HepG2 (cell line): ENCODE data around the gene MINDY2. TPM values are rescaled to one million over a fixed set of nuclear protein-coding genes. Genes with fewer than 3 reads are reported as not detected.

ENCODE experiments used
- ZNF678 ChIP-seq: sonication (generic); formaldehyde crosslinking; IDR thresholded peaks from 2 replicates; pipeline ENCODE4 v1.4.0; 2020; ENCODE audit warnings: mild to moderate bottlenecking, missing genetic modification reagents
- ZSCAN30 ChIP-seq: sonication (generic); formaldehyde crosslinking; IDR thresholded peaks from 2 replicates; pipeline ENCODE4 v1.5.0; 2020; ENCODE audit warnings: mild to moderate bottlenecking, missing genetic modification reagents
- polyA plus RNA-seq, 8 experiments: library from polyadenylated mRNA; depleted of rRNA in 3 of 8; stranded (reverse) in 7 of 8; unstranded in 1 of 8; fragments of >200 nt; fragmentation: Illumina TruSeq in 4 of 8; extraction: Trizol in 4 of 8; gene quantifications; 2 replicates each; pipeline versions ENCODE4 v1.2.1 to v1.2.3, GENCODE V29; 2011 to 2016; ENCODE audit warnings: low read depth in 4 of 8, missing spikeins in 1 of 8, mixed read lengths in 1 of 8; ENCODE audit not compliant: insufficient read depth in 1 of 8
- total RNA-seq, 5 experiments: library from RNA; depleted of rRNA; stranded (reverse); fragments of >200 nt; fragmentation: Illumina TruSeq; extraction: Trizol; gene quantifications; 2 replicates each; pipeline ENCODE4 v1.2.3, GENCODE V29; 2016; ENCODE audit warnings: low read depth in 1 of 5
- TF ChIP-seq, protein P1 (sequence below): sonication (generic); formaldehyde crosslinking; IDR thresholded peaks from 2 replicates; pipeline ENCODE4 v1.8.0; 2022; ENCODE audit warnings: mild to moderate bottlenecking, missing genetic modification reagents, borderline replicate concordance
- TF ChIP-seq, protein P2 (sequence below): IDR thresholded peaks from 2 replicates; pipeline ENCODE4 v1.6.1; 2016; ENCODE audit warnings: low read depth, missing genetic modification reagents, missing compliant biosample characterization
- TF ChIP-seq, protein P3 (sequence below): sonication (generic); formaldehyde crosslinking; conservative IDR thresholded peaks from 2 replicates; pipeline ENCODE4 v1.8.1; 2023; ENCODE audit warnings: missing genetic modification reagents

Gene MINDY2
- total and polyA plus RNA-seq, 2 of the 13 experiments (the other 11 are each of a cell fraction or from before 2014, with no cell fraction given) = 7.2 to 12.6 TPM

DNA sequence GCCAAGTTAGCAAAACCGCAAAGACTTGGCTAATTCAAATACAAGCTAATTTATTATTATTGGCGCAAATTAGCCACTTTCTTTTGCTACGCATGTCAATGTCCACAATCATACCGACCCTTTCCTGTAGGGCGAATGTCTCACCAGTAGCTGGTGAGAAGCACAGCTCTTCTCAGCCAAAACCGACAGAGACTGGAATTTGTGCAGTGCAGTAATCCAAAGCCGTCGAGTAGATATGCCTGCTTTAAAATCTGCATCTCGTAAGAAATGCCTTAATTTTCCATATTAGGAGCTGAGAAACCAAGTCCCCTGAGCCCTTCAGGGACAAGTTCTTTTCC lies 614 bp upstream of the MINDY2 start (continued):
- TF ChIP-seq, protein P1, sequence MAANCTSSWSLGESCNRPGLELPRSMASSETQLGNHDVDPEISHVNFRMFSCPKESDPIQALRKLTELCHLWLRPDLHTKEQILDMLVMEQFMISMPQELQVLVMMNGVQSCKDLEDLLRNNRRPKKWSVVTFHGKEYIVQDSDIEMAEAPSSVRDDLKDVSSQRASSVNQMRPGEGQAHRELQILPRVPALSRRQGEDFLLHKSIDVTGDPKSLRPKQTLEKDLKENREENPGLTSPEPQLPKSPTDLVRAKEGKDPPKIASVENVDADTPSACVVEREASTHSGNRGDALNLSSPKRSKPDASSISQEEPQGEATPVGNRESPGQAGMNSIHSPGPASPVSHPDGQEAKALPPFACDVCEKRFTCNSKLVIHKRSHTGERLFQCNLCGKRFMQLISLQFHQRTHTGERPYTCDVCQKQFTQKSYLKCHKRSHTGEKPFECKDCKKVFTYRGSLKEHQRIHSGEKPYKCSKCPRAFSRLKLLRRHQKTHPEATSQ (CRISPR knock-in tag) = no peak
- TF ChIP-seq, protein P2, sequence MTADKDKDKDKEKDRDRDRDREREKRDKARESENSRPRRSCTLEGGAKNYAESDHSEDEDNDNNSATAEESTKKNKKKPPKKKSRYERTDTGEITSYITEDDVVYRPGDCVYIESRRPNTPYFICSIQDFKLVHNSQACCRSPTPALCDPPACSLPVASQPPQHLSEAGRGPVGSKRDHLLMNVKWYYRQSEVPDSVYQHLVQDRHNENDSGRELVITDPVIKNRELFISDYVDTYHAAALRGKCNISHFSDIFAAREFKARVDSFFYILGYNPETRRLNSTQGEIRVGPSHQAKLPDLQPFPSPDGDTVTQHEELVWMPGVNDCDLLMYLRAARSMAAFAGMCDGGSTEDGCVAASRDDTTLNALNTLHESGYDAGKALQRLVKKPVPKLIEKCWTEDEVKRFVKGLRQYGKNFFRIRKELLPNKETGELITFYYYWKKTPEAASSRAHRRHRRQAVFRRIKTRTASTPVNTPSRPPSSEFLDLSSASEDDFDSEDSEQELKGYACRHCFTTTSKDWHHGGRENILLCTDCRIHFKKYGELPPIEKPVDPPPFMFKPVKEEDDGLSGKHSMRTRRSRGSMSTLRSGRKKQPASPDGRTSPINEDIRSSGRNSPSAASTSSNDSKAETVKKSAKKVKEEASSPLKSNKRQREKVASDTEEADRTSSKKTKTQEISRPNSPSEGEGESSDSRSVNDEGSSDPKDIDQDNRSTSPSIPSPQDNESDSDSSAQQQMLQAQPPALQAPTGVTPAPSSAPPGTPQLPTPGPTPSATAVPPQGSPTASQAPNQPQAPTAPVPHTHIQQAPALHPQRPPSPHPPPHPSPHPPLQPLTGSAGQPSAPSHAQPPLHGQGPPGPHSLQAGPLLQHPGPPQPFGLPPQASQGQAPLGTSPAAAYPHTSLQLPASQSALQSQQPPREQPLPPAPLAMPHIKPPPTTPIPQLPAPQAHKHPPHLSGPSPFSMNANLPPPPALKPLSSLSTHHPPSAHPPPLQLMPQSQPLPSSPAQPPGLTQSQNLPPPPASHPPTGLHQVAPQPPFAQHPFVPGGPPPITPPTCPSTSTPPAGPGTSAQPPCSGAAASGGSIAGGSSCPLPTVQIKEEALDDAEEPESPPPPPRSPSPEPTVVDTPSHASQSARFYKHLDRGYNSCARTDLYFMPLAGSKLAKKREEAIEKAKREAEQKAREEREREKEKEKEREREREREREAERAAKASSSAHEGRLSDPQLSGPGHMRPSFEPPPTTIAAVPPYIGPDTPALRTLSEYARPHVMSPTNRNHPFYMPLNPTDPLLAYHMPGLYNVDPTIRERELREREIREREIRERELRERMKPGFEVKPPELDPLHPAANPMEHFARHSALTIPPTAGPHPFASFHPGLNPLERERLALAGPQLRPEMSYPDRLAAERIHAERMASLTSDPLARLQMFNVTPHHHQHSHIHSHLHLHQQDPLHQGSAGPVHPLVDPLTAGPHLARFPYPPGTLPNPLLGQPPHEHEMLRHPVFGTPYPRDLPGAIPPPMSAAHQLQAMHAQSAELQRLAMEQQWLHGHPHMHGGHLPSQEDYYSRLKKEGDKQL (CRISPR knock-in tag) = no peak
- TF ChIP-seq ZNF678 (CRISPR knock-in tag) (no peak), ZSCAN30 (CRISPR knock-in tag) (no peak)
- TF ChIP-seq, protein P3, sequence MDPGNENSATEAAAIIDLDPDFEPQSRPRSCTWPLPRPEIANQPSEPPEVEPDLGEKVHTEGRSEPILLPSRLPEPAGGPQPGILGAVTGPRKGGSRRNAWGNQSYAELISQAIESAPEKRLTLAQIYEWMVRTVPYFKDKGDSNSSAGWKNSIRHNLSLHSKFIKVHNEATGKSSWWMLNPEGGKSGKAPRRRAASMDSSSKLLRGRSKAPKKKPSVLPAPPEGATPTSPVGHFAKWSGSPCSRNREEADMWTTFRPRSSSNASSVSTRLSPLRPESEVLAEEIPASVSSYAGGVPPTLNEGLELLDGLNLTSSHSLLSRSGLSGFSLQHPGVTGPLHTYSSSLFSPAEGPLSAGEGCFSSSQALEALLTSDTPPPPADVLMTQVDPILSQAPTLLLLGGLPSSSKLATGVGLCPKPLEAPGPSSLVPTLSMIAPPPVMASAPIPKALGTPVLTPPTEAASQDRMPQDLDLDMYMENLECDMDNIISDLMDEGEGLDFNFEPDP (CRISPR knock-in tag) = 0 out of 2 replicates have a peak, but pooled peaks have one; percentile 28
- TF ChIP-seq, all 625 proteins: peak for 9
